ENCODE measurements around the gene ALK.

Gene ALK

DNA sequence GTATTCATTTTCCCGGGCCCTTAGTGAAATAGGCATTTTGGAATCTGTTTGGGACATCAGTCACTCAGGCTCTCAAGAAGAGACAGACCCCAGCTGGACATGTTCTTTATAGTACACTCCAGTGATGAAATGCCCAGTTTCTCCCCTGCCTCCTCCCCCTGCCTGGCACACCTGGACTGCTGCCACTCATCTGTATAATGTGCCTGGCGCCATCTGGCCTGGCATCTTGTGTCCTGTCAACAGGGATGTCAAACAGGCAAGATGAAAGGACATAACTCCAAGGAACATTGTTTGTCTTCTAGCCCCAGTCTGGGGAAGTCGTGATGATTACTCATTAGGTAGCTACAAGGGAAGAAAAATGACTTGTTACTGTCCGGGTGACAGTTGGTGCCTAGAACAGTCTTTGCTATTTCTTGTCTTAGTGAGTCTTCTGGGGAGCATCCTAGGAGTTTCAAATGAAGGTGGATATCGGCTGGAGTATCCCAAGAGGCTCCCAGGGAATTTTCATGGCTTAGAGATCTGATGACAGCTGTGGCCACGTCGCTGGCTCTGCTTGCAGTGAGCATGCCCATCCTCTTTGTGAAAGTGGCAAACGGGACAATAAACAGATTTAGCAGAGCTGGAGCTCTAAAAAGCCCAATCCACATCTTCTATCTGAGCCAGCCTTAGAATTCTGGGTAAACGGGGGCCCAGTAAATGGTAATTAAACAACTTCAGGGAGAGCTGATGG lies 153.6 kb downstream of the ALK start:
- Histone ChIP-seq H3K4me1 (ENCODE audit: control insufficient read depth, insufficient read depth, low read length, poor library complexity, severe bottlenecking) (no peaks in the 10 kb centered on the region), H3K27me3 (replicated peaks; ENCODE audit: control insufficient read depth, insufficient read depth, low read length, poor library complexity, severe bottlenecking) (no peaks in the 10 kb centered on the region), H3K4me3 (ENCODE audit: insufficient read depth, low read depth, low read length, poor library complexity, severe bottlenecking) (no peak overlapping the region), H3K9me3 (ENCODE audit: control insufficient read depth, low read length) (no peaks in the 10 kb centered on the region), H3K27ac (ENCODE audit: insufficient read depth, low read length, poor library complexity, severe bottlenecking) (no peak overlapping the region), H3K36me3 (ENCODE audit: control insufficient read depth, insufficient read depth, low read length) (no peaks in the 10 kb centered on the region)
- DNase-seq = no peak

DNA sequence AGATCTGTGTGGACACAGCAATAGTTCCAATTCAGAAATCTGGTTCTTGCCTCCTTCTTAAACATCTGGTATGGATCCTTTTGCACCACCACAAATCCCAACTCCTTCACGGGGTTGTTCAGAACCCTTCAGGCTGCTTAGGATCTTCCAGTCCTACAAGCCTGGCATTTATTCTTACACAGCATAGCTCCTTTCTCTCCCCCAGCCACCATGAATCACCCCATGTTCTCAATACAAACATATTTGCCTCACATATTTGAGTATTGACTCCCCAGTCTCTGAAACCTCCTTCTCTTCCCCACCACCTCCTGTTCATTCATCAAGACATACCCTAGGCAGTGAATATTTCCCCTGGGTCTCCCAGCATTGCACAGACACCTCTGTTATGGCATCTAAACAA lies 155.2 kb downstream of the ALK start:
- Histone ChIP-seq H3K4me1 (ENCODE audit: control insufficient read depth, insufficient read depth, low read length, poor library complexity, severe bottlenecking) (no peaks in the 10 kb centered on the region), H3K27me3 (replicated peaks; ENCODE audit: control insufficient read depth, insufficient read depth, low read length, poor library complexity, severe bottlenecking) (peaks cover 4% of the 10 kb centered on the region), H3K9me3 (ENCODE audit: control insufficient read depth, low read length) (no peaks in the 10 kb centered on the region), H3K36me3 (ENCODE audit: control insufficient read depth, insufficient read depth, low read length) (no peaks in the 10 kb centered on the region), H3K27ac (ENCODE audit: insufficient read depth, low read length, poor library complexity, severe bottlenecking) (no peak overlapping the region), H3K4me3 (ENCODE audit: insufficient read depth, low read depth, low read length, poor library complexity, severe bottlenecking) (no peak overlapping the region)
- DNase-seq = no peak

DNA sequence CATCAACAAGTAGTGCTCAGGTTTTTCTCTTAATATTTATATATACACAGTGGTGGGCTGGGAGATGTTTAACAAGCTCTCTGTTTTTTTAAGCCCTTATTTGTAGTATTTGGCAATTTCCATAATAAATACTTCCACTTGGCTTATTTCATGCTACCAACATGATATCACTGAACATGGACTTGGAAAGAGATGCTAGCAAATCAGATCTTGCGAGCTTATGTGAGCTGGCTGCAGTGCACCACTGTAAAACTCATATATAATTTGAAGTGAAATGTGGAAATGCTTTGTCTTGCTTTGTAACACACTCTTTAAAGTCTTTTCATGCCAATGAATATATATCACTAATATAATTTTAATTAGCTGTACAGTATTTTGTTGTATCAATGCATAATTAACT lies 155.7 kb downstream of the ALK start:
- Histone ChIP-seq H3K9me3 (ENCODE audit: control insufficient read depth, low read length) (no peaks in the 10 kb centered on the region), H3K27ac (ENCODE audit: insufficient read depth, low read length, poor library complexity, severe bottlenecking) (no peak overlapping the region), H3K36me3 (ENCODE audit: control insufficient read depth, insufficient read depth, low read length) (no peaks in the 10 kb centered on the region), H3K4me1 (ENCODE audit: control insufficient read depth, insufficient read depth, low read length, poor library complexity, severe bottlenecking) (no peaks in the 10 kb centered on the region), H3K27me3 (replicated peaks; ENCODE audit: control insufficient read depth, insufficient read depth, low read length, poor library complexity, severe bottlenecking) (peaks cover 5% of the 10 kb centered on the region), H3K4me3 (ENCODE audit: insufficient read depth, low read depth, low read length, poor library complexity, severe bottlenecking) (no peak overlapping the region)
- DNase-seq = no peak

DNA sequence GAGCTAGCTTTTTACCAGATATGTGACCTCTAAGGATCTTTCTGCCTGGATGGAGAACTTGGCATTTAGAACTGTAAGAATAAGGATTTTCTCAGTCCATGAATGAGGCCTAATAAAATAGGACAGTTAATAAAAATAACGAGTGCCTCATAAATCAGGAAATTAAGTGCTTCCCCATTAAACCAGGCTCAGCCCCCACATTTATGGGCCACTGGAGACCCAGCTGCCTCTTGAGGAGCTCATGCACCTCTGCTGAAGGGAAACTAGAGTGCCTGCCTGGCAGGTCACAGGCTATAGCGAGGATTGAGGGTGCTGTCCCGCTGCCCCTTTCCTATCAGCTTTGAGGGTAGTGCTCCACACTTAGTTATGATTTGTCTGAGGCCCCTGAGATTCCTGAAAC lies 158.0 kb downstream of the ALK start:
- no peaks in the 10 kb centered on the region for H3K9me3 ChIP-seq (ENCODE audit: control insufficient read depth, low read length)
- no peak overlapping the region for H3K4me3 ChIP-seq (ENCODE audit: insufficient read depth, low read depth, low read length, poor library complexity, severe bottlenecking)
- no peak for DNase-seq
- peaks cover 5% of the 10 kb centered on the region for H3K27me3 ChIP-seq (replicated peaks; ENCODE audit: control insufficient read depth, insufficient read depth, low read length, poor library complexity, severe bottlenecking)
- H3K4me1 ChIP-seq (ENCODE audit: control insufficient read depth, insufficient read depth, low read length, poor library complexity, severe bottlenecking) = no peaks in the 10 kb centered on the region
- no peaks in the 10 kb centered on the region for H3K36me3 ChIP-seq (ENCODE audit: control insufficient read depth, insufficient read depth, low read length)
- H3K27ac ChIP-seq (ENCODE audit: insufficient read depth, low read length, poor library complexity, severe bottlenecking) = no peak overlapping the region

DNA sequence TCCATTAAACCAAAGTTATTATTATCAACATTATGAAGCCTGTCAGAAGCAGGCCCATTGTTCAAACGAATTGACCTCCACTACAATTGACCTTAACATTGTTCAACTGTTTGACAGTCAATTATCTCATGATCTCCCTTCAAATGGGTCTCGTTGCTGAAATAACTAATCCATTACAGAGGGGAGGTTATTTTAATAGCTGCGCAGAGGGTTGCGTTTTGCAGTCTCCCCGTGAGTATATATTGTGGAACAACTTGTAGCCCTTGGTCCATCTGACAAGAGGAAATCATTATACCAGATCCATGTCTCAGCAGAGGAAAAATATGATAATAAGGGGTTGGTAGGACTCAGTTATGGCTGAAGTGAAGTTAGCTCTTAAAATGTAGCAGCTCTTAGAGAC lies 159.1 kb downstream of the ALK start:
- Histone ChIP-seq H3K27me3 (replicated peaks; ENCODE audit: control insufficient read depth, insufficient read depth, low read length, poor library complexity, severe bottlenecking) (peaks cover 5% of the 10 kb centered on the region), H3K4me1 (ENCODE audit: control insufficient read depth, insufficient read depth, low read length, poor library complexity, severe bottlenecking) (no peaks in the 10 kb centered on the region), H3K36me3 (ENCODE audit: control insufficient read depth, insufficient read depth, low read length) (no peaks in the 10 kb centered on the region), H3K27ac (ENCODE audit: insufficient read depth, low read length, poor library complexity, severe bottlenecking) (no peak overlapping the region), H3K4me3 (ENCODE audit: insufficient read depth, low read depth, low read length, poor library complexity, severe bottlenecking) (no peak overlapping the region), H3K9me3 (ENCODE audit: control insufficient read depth, low read length) (no peaks in the 10 kb centered on the region)
- DNase-seq = no peak

DNA sequence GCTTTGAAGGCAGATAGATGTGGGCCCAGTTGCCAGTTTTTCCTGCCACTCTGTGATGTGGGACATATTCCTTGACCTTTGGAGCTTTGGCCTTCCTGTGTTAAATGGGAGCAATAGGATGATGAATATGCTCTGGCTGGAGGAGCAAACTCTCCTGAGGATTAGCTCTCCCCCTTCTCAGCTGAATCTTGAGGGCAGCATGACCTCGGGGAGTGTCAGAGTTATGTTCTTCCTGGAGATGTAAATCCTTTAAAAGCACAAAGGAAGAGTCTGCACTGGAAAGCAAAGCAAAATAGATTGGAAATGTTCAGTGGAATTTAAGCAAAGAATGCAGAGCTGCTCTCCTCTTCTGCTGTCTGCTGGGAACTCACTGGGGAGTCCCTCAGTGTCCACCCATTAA lies 160.1 kb downstream of the ALK start:
- H3K27ac ChIP-seq (ENCODE audit: insufficient read depth, low read length, poor library complexity, severe bottlenecking) = no peak overlapping the region
- no peaks in the 10 kb centered on the region for H3K4me1 ChIP-seq (ENCODE audit: control insufficient read depth, insufficient read depth, low read length, poor library complexity, severe bottlenecking)
- no peaks in the 10 kb centered on the region for H3K36me3 ChIP-seq (ENCODE audit: control insufficient read depth, insufficient read depth, low read length)
- DNase-seq = no peak
- H3K4me3 ChIP-seq (ENCODE audit: insufficient read depth, low read depth, low read length, poor library complexity, severe bottlenecking) = no peak overlapping the region
- peaks cover 5% of the 10 kb centered on the region for H3K27me3 ChIP-seq (replicated peaks; ENCODE audit: control insufficient read depth, insufficient read depth, low read length, poor library complexity, severe bottlenecking)
- no peaks in the 10 kb centered on the region for H3K9me3 ChIP-seq (ENCODE audit: control insufficient read depth, low read length)

DNA sequence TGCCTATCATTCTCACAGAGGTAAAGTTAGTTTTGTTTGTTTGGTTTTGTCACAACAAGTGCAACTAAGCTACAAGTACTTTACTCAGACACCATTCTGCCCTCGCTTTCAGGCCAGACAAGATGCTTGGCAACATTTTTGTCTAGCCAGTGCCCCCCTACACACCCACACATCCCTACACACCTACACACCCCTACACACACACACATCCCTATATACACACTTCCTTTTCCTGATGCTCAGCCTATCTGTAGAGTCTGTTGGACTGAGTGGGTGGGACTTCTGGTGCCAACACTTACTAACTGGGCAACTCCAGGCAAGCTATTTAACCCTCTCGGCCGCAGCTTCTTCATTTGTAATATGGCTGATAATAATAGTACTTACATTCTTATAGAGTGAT lies 161.4 kb downstream of the ALK start:
- H3K36me3 ChIP-seq (ENCODE audit: control insufficient read depth, insufficient read depth, low read length) = no peaks in the 10 kb centered on the region
- H3K9me3 ChIP-seq (ENCODE audit: control insufficient read depth, low read length) = no peaks in the 10 kb centered on the region
- no peak overlapping the region for H3K27ac ChIP-seq (ENCODE audit: insufficient read depth, low read length, poor library complexity, severe bottlenecking)
- H3K4me3 ChIP-seq (ENCODE audit: insufficient read depth, low read depth, low read length, poor library complexity, severe bottlenecking) = no peak overlapping the region
- no peaks in the 10 kb centered on the region for H3K4me1 ChIP-seq (ENCODE audit: control insufficient read depth, insufficient read depth, low read length, poor library complexity, severe bottlenecking)
- H3K27me3 ChIP-seq (replicated peaks; ENCODE audit: control insufficient read depth, insufficient read depth, low read length, poor library complexity, severe bottlenecking) = peaks cover 5% of the 10 kb centered on the region
- DNase-seq = no peak

DNA sequence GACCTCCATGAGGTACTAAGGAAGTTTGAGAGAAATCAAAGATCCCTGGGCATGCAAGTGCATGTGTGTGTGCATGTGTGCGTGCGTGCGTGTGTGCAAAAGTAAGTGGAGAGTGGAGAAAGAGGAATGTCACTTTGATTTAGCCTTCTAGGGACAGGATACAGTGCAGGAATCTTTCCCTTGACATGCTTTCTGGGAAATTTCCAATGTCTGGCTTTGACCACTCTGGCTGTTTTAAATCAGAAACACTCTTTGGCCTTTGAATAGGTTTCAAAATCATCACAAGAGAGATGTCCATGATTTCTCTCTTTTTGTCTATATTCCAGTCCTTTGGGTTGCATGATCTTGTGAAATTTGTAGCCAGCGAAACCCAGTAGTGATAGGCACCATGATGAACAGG lies 162.0 kb downstream of the ALK start:
- DNase-seq = no peak
- no peaks in the 10 kb centered on the region for H3K36me3 ChIP-seq (ENCODE audit: control insufficient read depth, insufficient read depth, low read length)

DNA sequence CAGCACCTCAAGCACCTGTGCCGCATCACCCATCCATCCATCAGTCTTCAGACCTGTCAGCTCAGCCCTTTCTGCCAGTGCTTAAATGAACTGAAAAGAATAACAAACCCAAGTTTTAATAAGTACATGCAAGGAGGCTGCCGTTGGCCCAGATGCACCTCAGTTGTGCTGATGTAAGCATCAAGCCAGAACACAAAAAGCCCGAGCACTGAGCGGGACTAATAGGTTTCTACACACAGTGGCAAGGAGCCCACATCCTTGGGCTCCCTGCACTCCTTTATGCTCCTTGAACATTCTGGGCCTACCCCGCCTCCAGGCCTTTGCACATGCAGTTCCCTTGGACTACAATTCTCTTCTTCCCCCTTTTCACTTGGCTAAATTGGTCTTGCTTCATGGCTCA lies 165.6 kb downstream of the ALK start:
- Histone ChIP-seq H3K4me1 (ENCODE audit: control insufficient read depth, insufficient read depth, low read length, poor library complexity, severe bottlenecking) (no peaks in the 10 kb centered on the region), H3K27ac (ENCODE audit: insufficient read depth, low read length, poor library complexity, severe bottlenecking) (no peak overlapping the region), H3K9me3 (ENCODE audit: control insufficient read depth, low read length) (no peaks in the 10 kb centered on the region), H3K27me3 (replicated peaks; ENCODE audit: control insufficient read depth, insufficient read depth, low read length, poor library complexity, severe bottlenecking) (no peaks in the 10 kb centered on the region), H3K4me3 (ENCODE audit: insufficient read depth, low read depth, low read length, poor library complexity, severe bottlenecking) (no peak overlapping the region), H3K36me3 (ENCODE audit: control insufficient read depth, insufficient read depth, low read length) (no peaks in the 10 kb centered on the region)
- DNase-seq = no peak

More for the DNA sequence above, 162.0 kb downstream of the ALK start:
- no peaks in the 10 kb centered on the region for H3K4me1 ChIP-seq (ENCODE audit: control insufficient read depth, insufficient read depth, low read length, poor library complexity, severe bottlenecking)
- H3K27me3 ChIP-seq (replicated peaks; ENCODE audit: control insufficient read depth, insufficient read depth, low read length, poor library complexity, severe bottlenecking) = peaks cover 5% of the 10 kb centered on the region
- no peak overlapping the region for H3K4me3 ChIP-seq (ENCODE audit: insufficient read depth, low read depth, low read length, poor library complexity, severe bottlenecking)
- no peaks in the 10 kb centered on the region for H3K9me3 ChIP-seq (ENCODE audit: control insufficient read depth, low read length)
- no peak overlapping the region for H3K27ac ChIP-seq (ENCODE audit: insufficient read depth, low read length, poor library complexity, severe bottlenecking)

DNA sequence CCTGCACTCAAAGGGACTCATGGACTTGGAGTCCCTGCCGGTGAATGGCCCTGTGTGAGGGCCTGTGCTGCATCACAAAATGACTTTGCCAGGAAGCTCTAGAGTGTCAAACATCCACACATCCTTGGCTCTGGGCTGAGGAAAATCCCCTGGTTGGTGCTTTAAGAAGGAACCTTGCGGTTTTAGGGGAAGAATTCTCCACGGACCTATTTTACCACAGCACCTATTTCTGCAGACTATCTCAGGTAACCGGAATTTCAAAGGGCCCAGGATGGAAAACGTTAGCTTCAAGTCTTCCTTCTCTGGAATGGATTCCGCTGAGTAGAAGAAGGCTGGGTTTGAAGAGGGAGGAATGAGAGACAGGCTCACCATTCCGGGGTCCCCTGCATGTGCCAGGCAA lies 166.2 kb downstream of the ALK start:
- no peaks in the 10 kb centered on the region for H3K36me3 ChIP-seq (ENCODE audit: control insufficient read depth, insufficient read depth, low read length)
- no peak overlapping the region for H3K4me3 ChIP-seq (ENCODE audit: insufficient read depth, low read depth, low read length, poor library complexity, severe bottlenecking)
- no peaks in the 10 kb centered on the region for H3K4me1 ChIP-seq (ENCODE audit: control insufficient read depth, insufficient read depth, low read length, poor library complexity, severe bottlenecking)
- H3K27ac ChIP-seq (ENCODE audit: insufficient read depth, low read length, poor library complexity, severe bottlenecking) = no peak overlapping the region
- no peak for DNase-seq
- H3K9me3 ChIP-seq (ENCODE audit: control insufficient read depth, low read length) = no peaks in the 10 kb centered on the region
- no peaks in the 10 kb centered on the region for H3K27me3 ChIP-seq (replicated peaks; ENCODE audit: control insufficient read depth, insufficient read depth, low read length, poor library complexity, severe bottlenecking)

Data from effector memory CD4-positive, alpha-beta T cell (primary cell).